Cardiac fibroblast (primary cell): ENCODE data around the gene LYZL6.

Experiments
- DNase-seq, 2 donors: peaks; one replicate each; pipeline versions ENCODE4 v3.0.0 to v3.0.0-alpha.2; 2010; ENCODE audit warnings: low read depth in 2 of 2
- H3K4me3 ChIP-seq, 2 donors: replicated peaks in 1 of 2; 1 replicate in 1 of 2; 2 replicates in 1 of 2; pipeline ENCODE4 v1.5.1; 2011; ENCODE audit warnings: low read depth in 2 of 2, low read length in 2 of 2, mild to moderate bottlenecking in 2 of 2, moderate library complexity in 1 of 2
- CTCF ChIP-seq: IDR thresholded peaks from one replicate; pipeline ENCODE4 v1.5.1; 2011; ENCODE audit warnings: low read depth, mild to moderate bottlenecking, low read length, inconsistent platforms

LYZL6 gene

DNA sequence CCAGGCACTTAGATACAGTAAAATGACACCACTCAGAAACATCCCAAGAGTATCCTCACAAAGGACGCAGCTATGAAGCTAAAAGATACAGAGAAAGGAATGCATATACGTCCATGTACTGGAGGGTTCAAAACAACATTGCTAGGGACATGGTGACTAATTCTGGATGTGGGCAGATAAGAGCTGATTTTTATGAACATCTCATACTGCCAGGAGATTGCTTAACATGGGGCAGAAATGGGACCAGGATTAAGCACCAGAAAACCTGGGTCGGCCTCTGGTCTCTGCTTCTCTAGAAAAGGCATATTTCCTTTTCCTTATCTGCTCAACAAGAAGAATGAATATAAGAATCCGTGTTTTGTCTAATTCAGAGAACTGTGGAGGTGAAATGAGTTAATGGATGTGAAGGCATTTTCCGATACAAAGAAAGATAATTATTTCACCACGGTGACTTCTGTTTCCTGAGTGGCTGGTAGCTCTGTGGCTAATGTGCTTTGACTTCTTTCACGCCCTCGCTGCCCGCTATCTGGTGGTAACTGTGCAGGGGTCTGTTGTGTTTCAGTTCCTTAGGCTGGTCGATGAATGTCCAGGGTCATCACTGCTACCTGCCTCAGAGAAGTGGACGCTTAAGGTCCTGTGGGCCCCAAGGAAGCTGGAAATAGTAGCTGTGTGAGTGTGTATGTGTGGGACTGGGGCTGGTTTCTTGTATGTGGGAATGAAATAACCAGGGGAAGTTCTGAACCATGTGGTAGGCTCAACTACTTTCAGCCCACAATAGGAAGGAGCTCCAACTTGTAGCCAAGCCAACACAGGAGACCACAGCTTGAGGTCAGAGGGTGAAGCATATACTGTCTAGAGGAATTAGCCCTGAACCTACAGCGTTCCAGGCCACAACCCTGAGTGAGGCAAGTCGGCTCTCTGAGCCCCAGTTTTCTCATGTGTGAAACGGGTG lies 47.6 kb downstream of the LYZL6 start:
- H3K4me3 ChIP-seq, result no peak overlapping the region
- no peak for TF ChIP-seq CTCF
- DNase-seq, result peak; percentile 83 to 90

DNA sequence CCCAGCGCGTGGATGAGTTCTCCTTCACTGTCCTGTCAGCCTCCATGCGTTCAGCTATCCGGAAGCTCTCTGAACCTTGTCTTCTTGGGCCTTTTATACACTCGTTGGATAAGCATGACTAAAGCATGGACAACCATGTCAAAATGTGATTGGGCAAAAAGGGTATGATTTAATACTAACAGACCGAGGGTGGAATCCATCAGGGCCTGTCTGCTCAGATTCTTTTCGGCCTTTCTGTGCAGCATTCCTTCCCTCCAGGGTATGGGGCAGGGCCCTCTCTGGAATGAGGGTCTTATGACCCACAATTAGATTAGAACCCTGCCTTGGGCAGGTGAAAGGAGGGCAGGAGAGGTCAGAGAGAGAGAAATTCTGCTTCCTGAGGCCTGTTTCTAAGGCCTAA lies 49.3 kb downstream of the LYZL6 start:
- no peak for DNase-seq
- no peak overlapping the region for H3K4me3 ChIP-seq
- no peak for TF ChIP-seq CTCF

DNA sequence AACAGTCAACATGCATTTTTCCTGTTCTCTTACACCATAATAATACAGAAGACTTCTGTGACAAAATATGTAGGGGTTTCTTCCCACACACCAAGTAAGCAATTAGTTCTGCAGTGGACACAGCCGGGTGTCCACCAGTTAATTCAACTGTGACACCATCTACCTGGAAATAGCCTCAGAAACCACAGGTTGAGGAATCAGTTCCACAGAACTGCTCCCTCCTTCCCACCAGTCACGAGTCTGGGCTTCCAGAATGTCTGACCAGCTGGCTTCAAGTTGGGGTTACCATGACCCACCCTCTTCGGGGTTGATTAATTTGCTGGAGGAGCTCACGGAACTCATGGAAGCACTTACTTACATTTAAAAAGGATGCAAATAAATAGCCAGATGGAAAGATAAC lies 49.8 kb downstream of the LYZL6 start:
- TF ChIP-seq CTCF, result no peak
- DNase-seq, result no peak
- no peak overlapping the region for H3K4me3 ChIP-seq

DNA sequence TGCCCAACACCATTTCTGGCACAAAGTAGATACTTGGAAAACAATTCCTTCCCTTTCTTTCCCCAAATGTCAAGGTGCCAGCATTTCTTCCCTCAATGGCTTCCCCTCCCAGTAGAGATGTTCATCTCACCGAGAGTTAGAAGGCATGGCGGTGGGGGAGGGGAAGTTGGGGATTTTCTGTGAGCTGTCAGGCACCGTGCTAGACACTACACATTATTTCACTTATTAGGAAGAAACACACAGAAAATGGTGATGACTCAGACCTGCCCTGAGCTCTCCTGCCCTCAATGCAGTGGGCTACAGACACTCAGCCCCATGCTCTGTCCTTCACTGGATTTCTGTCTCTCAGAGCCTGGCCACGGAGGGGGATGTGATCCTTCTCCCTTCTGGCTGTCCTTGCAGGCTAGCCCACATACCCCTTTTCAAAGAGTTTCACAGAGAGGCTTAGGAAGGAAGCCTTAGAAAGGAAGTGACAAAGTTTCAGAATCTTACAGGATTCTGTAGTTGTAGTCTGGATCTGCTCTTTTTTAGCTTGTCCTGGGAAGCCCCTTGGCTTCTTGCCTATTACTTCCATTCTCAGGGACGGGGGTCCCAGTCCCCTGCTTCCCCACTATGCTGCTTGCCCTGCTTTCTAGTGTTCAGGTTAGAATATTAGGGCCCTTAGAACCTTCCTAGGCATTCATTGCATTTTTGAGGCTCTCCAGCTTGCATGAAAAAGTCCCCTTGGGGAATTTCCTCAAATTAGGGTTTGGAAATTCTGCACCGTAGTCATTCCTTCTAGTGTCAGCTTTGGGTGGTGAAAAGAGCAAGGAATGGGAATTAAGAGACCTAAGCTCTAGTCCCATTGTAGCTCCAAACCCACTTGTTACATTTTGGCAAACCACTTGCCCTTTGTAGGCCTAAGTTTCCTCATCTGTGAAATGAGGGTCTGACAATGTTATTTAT lies 51.1 kb downstream of the LYZL6 start:
- H3K4me3 ChIP-seq, result no peak overlapping the region
- TF ChIP-seq CTCF, result no peak
- DNase-seq, result peak; percentile 63 to 68

- no peak for DNase-seq
- no peak for TF ChIP-seq CTCF
- H3K4me3 ChIP-seq, result no peak overlapping the region
These were observed 52.2 kb downstream of the LYZL6 start for GRCh38 chr17:35891269-35891668.

- H3K4me3 ChIP-seq, result no peak overlapping the region
- no peak for DNase-seq
- TF ChIP-seq CTCF, result no peak
These were observed 52.7 kb downstream of the LYZL6 start for GRCh38 chr17:35890774-35891155.
